NCI-H510A treated with DMSO at 0.1 percent for 48 hours (cell line): ENCODE results near the gene PRPF40B.

Experiments
- DNase-seq: peaks from one replicate; lab custom pipeline; 2025; lab: John Stamatoyannopoulos, UW

The PRPF40B gene

DNA sequence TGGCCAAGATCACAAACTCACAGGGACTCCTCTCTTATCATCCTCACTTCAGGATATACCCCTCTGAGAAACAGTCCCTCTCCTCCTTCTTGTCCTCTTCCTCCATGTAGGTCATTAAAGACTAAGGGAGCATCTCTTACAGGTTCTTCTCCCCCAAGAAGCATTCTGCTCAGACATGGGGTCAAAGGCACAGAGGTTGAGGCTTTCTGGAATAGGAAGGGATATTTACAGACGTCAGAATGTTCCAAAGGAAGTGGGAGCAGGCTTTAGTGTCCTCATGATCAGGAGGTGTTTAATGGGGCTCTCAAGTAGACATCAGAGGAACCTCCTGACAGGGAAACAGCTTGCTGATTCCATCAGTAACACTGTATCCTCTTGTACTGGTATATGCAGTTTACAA lies 36.4 kb downstream of the PRPF40B start:
- DNase-seq: no peak

DNA sequence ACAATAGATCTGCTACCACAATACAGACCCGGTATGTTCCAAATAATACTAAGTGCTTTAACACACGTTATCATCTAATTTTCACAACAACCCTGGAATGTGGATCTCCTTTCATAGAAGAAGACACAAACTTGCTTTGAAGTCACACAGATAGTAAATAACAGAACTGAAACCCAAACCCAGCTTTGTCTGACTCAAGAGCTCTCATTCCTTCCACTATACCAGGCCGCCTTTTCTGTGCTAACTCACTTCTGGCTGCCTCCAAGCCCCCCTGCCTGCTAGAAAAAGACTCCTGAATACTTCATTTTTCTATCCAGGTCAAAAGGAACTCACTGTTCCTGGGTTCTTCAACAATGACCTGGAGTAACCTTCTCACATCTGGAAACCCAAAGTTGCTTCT lies 37.8 kb downstream of the PRPF40B start:
- no peak for DNase-seq

DNA sequence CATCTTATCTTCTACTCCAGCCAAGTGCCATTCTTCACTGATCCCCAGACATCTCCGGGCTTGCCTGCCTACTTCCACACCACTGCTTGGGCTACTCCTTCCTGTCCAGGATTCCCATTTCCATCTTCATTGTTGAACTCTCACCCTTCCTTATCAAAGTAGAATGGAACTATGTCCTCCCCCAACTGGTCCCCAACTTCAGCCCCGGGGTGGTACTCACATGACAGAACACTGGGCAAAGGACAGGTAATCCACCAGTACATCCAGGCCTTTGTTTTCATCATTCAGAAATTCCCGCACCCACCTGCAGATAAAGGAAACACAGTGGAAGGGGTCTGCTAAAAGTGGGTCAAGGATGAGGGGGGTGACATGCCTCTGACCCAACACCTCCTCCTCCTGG lies 38.4 kb downstream of the PRPF40B start:
- no peak for DNase-seq

DNA sequence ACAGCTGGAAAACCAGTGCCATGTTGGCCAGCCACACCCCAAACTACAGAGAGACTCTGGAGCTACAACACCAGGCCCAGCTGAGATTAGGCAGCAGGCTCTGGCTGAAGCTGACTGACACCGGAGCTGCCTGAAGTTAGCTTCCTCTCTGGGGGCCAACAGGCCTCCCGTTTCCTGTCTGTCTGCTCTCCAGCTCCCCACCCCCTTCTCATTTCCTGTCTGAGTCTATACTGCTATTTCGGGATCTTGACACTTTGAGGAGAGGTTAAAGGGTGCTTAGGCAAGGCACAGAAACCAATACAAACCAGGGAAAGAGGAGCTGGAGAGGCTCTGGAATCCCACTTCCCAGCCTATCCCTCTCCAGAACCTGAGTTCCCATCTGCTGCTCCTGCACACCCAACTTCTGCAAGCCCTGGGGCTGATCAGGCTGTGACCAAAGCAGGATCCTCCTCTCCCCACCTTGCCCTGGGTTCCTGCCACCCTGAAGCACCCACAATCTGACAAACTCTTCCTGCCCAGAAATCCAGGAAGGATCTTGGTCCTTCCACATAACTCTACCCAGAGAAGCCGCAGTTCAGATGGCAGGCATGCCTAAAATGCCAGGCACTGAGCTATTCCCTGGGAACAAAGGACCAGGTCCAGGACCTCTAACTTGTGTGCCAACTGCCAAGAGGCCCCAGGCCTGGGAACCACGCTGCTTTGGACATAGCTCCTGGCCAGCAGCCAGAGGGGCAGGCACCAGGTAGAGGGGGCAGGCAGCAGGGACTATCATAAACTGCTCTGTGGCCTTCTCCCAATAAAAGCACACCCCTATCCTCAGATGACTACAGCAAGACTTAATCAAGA lies 39.9 kb downstream of the PRPF40B start:
- DNase-seq: peak; percentile 55

DNA sequence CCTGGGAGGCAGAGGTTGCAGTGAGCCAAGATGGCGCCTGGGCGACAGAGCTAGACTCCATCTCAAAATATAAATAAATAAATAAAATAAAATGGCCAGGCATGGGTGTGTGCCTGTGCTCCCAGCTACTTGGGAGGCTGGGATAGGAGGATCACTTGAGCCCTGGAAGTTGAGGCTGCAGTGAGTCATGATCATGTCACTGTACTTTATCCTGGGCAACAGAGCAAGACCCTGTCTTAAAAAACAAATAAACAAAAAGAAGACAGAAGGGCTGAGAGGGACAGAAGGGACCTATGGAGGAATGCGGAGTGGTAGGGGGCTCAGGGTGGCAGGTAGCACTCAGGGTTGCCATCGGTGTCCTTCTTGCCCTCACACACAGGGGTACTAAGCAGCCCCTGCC lies 40.8 kb downstream of the PRPF40B start:
- DNase-seq: no peak

DNA sequence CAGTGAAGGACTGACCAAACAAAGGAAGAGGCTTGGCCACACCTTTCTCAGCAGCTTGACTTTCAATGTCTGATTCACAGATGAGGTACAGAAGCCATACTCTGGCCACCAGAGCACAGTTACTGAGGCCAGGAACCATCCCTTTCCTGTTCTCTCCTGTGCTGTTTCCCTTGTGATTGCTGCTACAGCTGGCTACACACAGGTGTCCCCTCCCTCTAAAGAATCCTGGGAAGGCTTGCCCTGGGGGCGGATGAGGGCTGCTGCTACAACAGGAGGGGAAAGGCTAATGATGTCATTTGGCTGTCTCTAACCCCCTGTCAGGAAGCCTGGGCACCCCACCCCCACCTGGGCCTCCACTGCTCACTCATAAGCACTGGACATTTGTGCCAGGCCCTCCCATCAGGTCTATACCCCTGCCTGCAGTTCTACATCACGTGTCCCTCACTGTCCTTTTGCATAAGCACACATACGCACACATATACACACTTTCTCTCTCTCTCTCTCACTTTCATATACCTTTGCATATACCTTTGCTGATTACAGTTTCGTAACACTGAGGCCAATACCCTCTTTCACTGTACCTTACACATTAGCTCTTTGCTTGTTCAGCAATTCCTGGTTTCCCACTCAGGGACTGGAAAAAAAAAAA lies 41.4 kb downstream of the PRPF40B start:
- DNase-seq: no peak

DNA sequence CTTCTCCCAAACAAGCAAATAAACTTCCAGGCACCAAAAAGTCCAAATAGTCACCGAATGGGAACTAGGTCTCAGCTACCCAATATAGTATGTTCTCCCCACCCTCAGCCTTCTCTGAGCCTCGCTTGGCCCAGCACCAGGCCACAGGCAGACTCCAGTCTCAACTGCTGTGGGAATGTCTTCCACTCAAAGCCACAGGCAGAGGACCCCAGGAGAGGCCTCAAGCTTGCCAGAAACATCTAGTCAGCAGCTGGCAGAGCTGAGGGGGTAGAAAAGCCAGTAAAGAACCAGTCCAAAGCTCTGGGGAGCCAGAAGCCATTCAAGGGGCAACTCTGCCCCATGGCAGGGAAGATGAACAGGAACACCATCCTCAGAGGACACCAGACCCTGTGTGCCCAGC lies 42.0 kb downstream of the PRPF40B start:
- DNase-seq: no peak

DNA sequence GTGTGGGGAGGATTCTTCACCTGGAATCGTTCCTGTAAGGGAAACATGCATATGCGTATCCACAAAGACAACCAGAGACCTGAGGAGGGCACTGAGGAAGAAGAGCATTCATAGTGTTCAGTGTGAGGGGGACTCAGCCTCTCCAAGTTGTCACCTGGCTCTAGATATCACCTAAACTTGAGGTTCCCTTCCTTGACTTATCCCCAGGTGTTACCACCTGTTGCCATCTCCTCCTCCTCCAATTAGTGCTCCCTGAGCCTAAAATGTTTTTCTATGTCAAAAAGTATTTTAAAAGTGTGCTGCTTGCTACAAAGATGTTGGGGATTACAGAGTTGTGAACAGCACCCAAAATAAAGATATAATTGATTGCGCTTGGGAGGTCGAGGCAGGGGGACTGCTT lies 42.8 kb downstream of the PRPF40B start:
- no peak for DNase-seq

DNA sequence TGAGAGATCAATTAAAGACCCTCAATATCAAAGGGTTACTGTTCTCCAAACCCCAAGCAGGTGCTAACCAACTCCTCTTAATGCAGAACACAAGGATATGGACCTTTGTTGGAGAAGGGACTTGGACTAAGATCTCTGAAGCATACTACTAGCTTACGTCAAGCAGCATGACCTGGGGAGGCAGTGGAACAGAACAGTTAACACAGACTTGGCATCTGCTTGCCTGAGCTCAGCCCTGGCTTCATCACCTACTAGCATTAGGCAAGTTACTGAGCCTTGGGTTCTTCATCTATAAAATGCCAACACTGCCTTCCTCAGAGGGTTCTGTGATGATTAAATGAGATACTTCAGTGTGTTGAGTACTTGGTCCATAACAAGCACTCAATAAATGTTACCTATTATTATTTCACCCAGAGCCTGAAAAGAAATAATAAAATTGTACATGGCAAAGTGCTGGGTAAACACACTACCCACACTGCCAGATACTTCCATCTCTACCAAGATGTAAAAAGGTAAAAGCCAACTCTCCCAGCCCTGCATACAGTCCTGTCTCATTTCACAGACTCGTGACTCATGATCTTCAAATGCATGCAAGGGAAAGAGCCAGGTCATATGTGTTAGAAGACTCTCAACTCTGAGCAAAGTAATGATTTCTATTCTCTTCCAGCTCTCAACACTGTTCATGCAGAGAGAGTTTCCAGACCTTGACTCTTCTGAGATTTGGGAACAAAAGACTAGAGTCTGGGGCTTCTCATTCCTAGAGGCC lies 44.1 kb downstream of the PRPF40B start:
- no peak for DNase-seq

DNA sequence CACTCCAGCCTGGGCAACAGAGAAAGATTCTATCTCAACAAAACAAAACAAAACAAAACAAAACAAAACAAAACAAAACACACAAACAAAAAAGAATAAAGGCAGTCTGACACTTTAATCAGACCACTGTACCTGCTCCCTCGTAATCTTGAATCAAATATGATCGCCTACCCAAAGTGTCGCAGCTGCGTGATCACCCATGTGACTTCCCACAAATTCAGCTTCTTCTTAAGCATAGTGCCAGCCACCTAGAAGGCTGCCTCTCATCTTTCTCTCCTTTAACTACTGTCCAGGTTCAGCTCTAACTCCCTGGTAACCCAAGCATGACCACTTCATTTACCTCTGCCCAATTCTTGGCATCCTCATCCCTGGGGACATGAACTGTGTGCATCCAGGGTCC lies 46.4 kb downstream of the PRPF40B start:
- no peak for DNase-seq

DNA sequence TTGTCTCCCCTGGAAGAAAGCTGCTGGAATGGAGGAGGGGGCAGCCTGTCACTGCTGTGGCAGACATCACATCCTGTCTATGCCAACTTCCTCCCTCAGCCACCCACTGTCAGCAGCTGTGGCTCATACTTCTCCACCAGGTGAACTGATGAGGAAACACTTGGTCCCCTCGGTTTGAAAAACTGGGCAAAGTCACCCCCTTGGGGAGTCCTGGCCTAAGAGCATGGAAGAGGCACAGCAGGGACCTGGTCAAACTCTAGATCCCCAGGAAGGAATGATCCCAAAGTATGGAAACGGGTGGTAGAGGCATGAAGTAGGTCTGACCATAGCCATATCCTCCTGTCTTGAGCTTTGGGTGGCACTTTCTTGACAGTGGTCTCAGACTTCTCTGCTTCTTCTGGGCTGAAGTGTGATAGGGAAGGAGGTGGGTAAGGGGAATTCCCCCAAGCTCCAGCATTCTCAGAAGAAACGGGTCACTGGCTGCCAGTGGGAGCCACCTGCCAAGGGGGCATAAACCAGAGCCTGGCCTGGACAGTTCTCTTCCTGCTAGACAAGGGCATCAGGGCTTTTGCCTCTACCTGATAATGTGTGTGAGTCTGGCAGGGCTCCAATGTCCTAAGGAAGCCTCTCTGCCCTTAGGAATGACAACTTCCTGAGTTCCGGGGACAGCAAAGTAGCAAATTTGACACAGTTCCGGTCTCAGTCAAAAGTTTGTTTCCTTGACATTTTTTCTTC lies 47.8 kb downstream of the PRPF40B start:
- no peak for DNase-seq

DNA sequence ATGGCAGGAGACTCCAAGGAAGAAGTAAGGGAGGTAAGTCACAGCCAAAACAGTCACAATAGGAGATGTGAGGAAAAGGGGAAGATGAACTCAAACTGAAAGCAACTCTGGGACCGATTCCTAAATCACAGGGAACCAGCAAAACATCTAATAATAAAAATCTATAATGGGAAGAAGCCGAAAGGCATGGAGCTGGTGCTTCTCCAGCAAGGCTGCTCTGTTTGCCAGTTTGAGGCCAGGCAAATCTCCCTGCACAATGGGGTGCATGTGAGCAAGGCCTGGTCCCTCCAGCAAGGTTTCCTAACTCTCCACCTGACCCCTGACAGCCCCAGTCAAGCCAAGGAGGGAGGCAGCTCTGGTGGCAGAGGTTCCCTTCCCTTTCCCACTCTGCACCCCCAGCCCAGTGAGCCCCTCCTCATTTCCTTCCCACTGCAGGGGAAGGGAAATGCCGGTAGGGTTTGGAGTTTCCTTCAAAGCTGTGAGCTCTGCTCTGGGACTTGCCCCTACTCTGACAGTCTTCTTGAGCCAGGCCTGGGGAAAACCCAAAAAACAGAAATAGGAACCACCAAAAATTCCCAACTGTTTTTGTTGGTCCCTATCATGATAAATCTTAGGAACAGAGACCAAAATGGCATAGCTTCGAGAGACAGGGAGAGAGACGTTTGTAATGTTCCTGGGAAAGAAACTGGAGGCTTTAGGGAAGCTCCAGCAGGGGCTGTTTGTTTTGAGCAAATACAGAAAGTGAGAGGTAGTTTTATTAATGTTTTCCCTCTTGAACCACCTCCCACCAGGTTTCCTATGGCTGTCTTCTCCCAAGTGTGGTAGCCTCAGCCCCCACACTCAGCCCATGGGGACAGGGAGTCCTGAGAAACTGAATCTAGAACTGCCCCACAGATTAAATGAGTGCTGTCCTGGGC lies 49.2 kb downstream of the PRPF40B start:
- DNase-seq: no peak

DNA sequence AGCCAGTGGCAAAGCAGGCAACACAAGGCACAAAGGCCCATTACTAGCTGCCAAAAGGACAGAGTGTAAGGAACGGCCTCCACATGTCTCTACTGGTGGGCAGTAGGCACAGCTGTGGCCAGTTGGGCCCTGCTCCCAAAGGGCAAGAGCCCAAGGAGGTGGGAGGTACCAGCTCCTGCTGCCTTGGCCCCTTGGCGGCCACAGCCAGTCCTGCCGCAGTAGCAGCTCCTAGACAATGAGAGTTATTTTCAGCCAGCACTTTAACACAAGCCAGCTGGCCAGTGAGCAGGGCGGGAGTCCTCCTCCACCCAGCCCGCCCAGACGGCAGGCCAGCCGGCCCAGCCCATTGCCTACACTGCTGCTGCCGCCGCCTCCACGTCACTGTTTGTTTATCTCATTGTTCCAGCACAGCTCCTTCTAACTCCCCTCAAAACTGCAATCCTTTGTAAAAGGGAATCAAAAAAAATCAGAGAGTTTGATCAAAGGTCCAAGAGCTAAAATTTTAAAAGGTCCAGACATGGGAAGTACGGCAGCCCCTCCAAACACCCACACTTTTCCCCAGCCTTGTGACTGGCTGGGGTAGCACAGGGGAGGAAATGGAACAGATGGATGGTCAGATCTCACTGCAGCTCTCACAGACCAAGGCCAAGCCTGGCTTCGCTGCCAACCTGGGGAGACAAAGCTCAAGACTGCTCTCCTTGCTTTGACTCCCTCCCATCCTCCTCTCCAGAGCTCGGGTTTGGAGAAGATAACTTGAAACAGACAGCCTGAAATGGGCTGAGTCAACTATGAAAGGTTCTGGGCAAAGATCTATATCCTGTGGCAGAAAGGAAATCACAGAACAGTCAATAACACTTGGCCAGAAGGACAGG lies 50.3 kb downstream of the PRPF40B start:
- peak; percentile 88 for DNase-seq

DNA sequence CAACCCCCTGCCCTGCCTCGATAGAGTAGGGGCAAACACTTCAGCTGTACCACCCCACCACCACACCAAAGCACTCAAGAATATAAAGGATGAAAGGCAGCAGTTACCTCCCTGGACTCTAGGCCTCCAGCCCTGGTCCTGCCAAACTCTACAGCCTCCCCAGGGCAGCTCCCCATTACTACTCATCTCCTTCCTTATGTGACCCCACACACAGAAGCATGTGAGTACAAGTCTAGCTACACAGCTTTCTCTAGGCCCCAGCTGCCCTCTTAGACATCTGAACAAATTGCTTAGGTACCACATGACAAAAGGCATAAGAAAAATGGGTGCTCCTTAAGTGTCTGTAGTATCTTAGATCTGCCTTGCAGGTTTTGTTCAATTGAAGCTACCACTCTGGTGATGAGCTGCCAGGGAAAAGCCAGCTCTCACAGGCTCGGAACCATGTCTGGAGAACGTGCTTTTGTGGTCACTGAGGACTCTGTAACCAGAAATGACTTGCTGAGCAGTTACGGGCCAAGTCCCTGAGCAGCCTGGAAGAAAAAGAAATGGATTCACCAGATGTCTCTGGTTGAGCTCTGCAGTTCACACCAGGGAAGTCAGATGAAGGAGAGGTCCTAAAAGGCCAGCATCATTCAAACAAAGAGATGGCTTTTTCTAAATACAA lies 51.1 kb downstream of the PRPF40B start:
- no peak for DNase-seq

DNA sequence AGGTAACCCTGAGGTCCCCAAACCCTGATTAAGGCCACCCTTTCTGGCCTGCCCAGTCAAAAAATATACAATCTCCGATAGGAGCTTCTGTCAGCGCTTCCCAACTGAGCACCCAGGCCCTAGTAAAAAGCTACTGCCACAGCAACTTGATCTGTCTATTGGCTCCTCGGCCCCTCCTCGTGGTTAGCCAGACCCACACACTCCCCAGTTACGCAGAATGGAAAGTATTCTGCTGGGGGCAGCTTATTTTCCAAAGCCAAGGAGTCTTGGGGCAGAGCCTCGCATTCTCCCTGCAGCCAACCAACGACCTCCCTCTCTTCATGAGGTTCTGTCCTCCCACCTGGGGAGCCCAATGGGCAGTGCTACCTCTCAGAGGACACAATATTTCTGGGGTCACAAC lies 51.8 kb downstream of the PRPF40B start:
- DNase-seq: no peak

DNA sequence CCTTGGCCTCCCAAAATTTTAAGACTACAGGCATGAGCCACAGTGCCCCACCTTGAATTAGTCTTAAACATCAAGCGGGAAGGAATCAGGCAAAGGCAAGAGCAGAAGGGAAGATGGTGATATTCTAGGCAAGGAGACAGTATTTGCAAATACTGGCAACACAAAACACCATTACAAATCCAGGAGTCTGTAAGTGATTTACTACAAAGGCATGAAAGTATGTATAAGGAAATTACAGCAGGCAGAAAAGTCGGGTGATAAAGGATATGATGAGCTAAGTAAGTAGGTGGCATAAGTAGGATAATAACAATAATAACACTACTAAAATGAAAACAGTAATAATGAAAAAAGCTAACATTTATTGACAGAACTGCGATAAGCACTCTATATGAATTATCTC lies 55.4 kb downstream of the PRPF40B start:
- no peak for DNase-seq

DNA sequence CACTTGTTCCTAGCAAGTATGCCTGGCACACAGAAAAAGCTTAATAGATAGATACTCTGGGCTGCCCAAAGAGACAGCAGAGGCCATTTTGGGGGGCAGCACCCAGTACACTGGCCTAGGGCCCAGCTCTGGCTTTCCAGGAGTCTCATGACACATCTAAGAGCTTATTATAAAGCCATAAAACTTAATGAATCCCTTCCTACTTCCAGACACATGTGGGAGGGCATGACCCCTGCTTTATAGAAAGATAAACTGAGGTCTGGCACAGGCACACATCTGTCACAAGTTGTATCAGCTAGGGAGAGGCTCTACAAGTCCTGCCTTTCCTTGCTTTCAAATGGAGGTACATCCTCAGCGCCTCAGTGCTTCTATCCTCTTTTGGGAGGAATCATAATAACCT lies 56.7 kb downstream of the PRPF40B start:
- DNase-seq: no peak

DNA sequence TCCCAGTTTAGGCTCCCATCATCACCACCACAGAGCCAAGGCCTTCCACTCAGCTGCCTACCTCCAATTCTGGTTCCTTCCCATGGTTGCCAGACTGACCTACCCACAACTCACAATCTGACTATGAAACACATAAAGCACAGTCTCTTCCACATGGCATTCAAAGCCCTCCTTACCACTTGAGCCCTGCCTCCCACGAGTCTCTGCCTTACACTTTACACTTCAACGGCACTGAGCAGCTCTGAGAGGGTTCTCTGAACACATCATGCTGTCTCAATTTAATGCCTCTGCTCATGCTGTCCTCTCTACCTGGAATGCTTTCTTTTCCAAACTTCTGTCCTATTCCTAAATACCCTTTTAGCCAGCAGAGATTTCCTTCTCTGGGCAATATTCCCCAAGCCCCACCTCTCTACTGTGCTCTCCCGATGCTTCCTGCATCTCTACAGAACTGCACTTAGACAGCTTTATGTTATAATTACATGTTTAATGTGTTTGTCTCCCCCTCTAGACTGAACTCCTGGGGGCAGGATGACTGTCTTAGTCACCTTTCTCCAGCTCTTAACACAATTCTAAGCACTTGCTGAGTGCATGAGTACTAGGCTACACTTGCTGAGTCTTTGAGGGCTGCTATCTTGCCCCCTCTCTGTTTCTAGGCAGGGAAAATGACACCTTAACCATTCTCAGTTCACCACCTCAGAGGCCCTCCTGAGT lies 60.4 kb downstream of the PRPF40B start:
- no peak for DNase-seq

DNA sequence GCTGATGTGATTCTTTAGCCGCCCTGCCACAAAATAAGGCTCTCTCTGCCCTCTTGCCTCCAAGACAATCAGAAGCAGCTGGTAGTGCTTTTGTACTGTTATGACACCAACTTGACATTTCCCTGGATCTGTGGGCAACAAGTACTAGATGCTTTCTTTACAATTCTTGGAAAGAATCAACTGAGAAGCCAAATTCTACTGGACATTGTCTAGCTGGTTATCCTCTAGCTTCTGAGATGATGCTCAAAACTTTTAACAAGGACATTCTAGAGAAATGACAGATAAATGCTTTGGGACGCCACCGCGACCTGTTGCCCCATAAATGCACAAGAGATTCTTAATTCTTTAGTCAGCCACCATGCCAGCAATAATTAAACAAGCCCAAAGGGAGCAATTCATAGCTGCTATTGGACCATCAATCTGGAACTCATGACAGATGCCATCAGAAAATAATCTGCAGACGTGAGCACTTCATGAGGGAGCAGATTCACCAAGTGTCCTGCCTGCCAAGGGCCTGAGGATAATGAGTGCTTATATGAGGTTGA lies 61.0 kb downstream of the PRPF40B start:
- no peak for DNase-seq
